Adrenal gland (tissue), 12 donors: ENCODE results near the gene CENPM. TPM values are rescaled to one million over a fixed set of nuclear protein-coding genes. Genes with fewer than 3 reads are reported as not detected.
A peak's percentile ranks its signal among the peaks of the same experiment; 100 is the strongest.

Experiments used
- DNase-seq, 7 donors: peaks; one replicate each; pipeline ENCODE4 v3.0.0-alpha.2; 2019 to 2020
- H3K27ac ChIP-seq, 5 donors: fragments of 200-600 bp; sonication (generic) in 4 of 5; 1 replicate in 3 of 5; 2 replicates in 2 of 5; pipeline versions ENCODE4 v1.5.1 to v1.8.0; 2016 to 2020; ENCODE audit warnings: mild to moderate bottlenecking in 1 of 5
- H3K27me3 ChIP-seq: fragments of 200-600 bp; 2 replicates; pipeline ENCODE4 v1.8.0; 2021
- H3K36me3 ChIP-seq, 2 donors: fragments of 200-600 bp; replicated peaks in 1 of 2; 1 replicate in 1 of 2; 2 replicates in 1 of 2; pipeline versions ENCODE4 v1.5.1 to v1.8.0; 2018 to 2022
- H3K4me1 ChIP-seq, 2 donors: fragments of 200-600 bp; replicated peaks in 1 of 2; 1 replicate in 1 of 2; 2 replicates in 1 of 2; pipeline versions ENCODE4 v1.5.1 to v1.8.0; 2018 to 2021
- H3K4me3 ChIP-seq, 4 donors: fragments of 200-600 bp; sonication (generic) in 3 of 4; one replicate each; pipeline ENCODE4 v1.5.1; 2016 to 2018
- H3K9me3 ChIP-seq, 3 donors: fragments of 200-600 bp; sonication (generic) in 1 of 3; replicated peaks in 1 of 3; 1 replicate in 2 of 3; 2 replicates in 1 of 3; pipeline versions ENCODE4 v1.5.1 to v1.8.0; 2016 to 2021
- CTCF ChIP-seq, 6 experiments: fragments of 450-650 bp in 4 of 6; fragments of 200-600 bp in 2 of 6; sonication (generic) in 1 of 6; IDR thresholded peaks; 1 replicate in 5 of 6; 2 replicates in 1 of 6; pipeline versions ENCODE4 v1.5.1 to v1.8.0; 2016 to 2021; ENCODE audit warnings: antibody characterized with exemption in 6 of 6, mild to moderate bottlenecking in 2 of 6, moderate library complexity in 1 of 6
- POLR2A ChIP-seq, 2 donors: fragments of 450-650 bp; IDR thresholded peaks; one replicate each; pipeline ENCODE4 v1.6.1; 2017; ENCODE audit warnings: antibody characterized with exemption in 2 of 2, mild to moderate bottlenecking in 2 of 2, moderate library complexity in 1 of 2
- WGBS, 4 donors: extraction: QIAGEN DNeasy Blood & Tissue Kit in 2 of 4; methylation state at CpG; one replicate each; pipeline versions ENCODE4 v1.1.5 to v1.1.7; 2013 to 2017; 5-methylcytosine and 5-hydroxymethylcytosine counted together
- intact Hi-C, 2 donors: fragments of 100-400 bp; cut with DNase I; formaldehyde crosslinking; loops; one replicate each; pipeline versions ENCODE4 v1.14.1 to v1.15.0; 2022 to 2023
- polyA plus RNA-seq, 3 donors: library from polyadenylated mRNA; stranded (reverse); fragments of 200-250 nt in 2 of 3; fragments of 350-450 nt in 1 of 3; fragmentation: Illumina TruSeq in 1 of 3; extraction: RNeasy Lipid Tissue Mini Kit (QIAGEN cat#74804) in 1 of 3; gene quantifications; one replicate each; pipeline ENCODE4 v1.2.3, GENCODE V29; 2013 to 2014
- total RNA-seq, 9 donors: library from RNA; depleted of rRNA in 4 of 9; stranded (reverse); fragments of >200 nt in 4 of 9; fragments of 120-200 nt in 1 of 9; fragmentation: NEBNext Ultra II Directional in 1 of 9; extraction: Animal tissue kit (Norgen Biotek cat#: 25700) in 1 of 9; gene quantifications; one replicate each; pipeline versions ENCODE4 v1.1.0 to v1.2.4, GENCODE V29; 2013 to 2023
- donor health status: healthy with polysubstance abuse.
- donor health status: Bipolar disorder and iron deficiency.
- donor health status: DM: yes; HTN: yes; CAD: no.
- donor health status: DM: no; HTN: no; CAD: no.
- donor health status: DM: no; HTN: no; CAD: no.
- donor health status: DM: yes; HTN: yes; CAD: no.

CENPM gene
- total and polyA plus RNA-seq, 12 donors = 0.88 to 9.2 (median 1.7) TPM; not detected in 1

- Histone ChIP-seq H3K4me3 (no peak overlapping the region), H3K36me3 (no peaks in the 10 kb centered on the region), H3K27ac (no peak overlapping the region), H3K4me1 (no peaks in the 10 kb centered on the region), H3K9me3 (no peaks in the 10 kb centered on the region), H3K27me3 (peaks cover 10% of the 10 kb centered on the region)
- intact Hi-C loops = loop anchor here in 1 of 2 donors (10.0 kb wide), 1 partner anchor 464 kb away; the partner anchor contains the start of gene NFAM1
- TF ChIP-seq POLR2A (IDR thresholded peaks at IDR 0.05) (no peak), CTCF (IDR thresholded peaks at IDR 0.05) (no peak)
- DNase-seq = no peak
- 82 to 93% (median 90%) methylated on average over 2 of the region's 2 CpGs for WGBS, 4 donors
Measured at GRCh38 chr22:41970601-41971000, 23.6 kb upstream of the CENPM start.

DNA sequence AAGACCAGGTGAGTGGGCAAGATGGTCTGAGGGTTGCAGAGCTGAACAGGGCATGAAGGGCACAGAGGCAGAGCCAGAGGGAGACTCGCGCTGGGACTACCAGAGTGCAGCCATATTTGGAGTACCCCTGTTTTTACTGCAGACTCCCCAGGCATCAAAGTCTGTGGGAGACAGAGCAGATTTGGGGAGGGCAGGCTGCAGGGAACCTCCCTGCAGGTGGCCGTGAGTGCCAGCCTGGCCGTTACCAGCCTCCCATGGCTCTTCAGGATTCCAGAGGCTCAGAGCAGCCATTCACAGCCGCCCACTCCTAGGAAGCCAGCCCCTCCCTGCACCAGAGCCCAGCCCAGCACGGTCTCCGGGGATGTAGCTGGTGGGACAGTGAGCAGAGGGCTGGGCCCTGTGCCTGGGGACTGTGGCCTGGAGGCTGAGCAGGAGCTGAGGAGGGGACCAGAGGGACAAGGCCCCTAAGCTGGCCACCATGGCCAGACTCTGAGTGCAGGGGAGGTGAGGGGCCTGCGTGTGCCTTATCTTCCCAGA lies 22.2 kb upstream of the CENPM start, which contains the start of gene SEPTIN3:
TSS of gene SEPTIN3 (plus strand) at position 334 of the 537 bp plus-strand sequence. CDS start 2,050 bp downstream, outside the sequence.
- Histone ChIP-seq H3K27ac (no peak within 1 kb of the TSS), H3K9me3 (no peaks in the 10 kb centered on the region), H3K4me1 (no peaks in the 10 kb centered on the region), H3K36me3 (no peaks in the 10 kb centered on the region), H3K27me3 (peaks cover 8% of the 10 kb centered on the region), H3K4me3 (no peak within 1 kb of the TSS)
- intact Hi-C loops = loop anchor here in 1 of 2 donors (5.0 to 10.0 kb wide), 2 partner anchors 146 to 468 kb away; no protein-coding TSS in a partner anchor
- TF ChIP-seq CTCF (IDR thresholded peaks at IDR 0.05) (no peak), POLR2A (IDR thresholded peaks at IDR 0.05) (no peak)
- DNase-seq = no peak
- WGBS, 4 donors = 77 to 85% (median 81%) methylated on average over 2 to 8 of the region's 8 CpGs

- Histone ChIP-seq H3K27me3 (peaks cover 6% of the 10 kb centered on the region), H3K4me3 (no peak overlapping the region), H3K9me3 (no peaks in the 10 kb centered on the region), H3K4me1 (no peaks in the 10 kb centered on the region), H3K27ac (no peak overlapping the region), H3K36me3 (no peaks in the 10 kb centered on the region)
- no peak for TF ChIP-seq CTCF (IDR thresholded peaks at IDR 0.05)
- TF ChIP-seq POLR2A (IDR thresholded peaks at IDR 0.05) = no peak
- peak in 1 of 7 donors; percentile 53 for DNase-seq
- intact Hi-C loops = loop anchor here in 1 of 2 donors (5.0 to 10.0 kb wide), 2 partner anchors 146 to 469 kb away; no protein-coding TSS in a partner anchor
- WGBS, 4 donors = 60 to 67% (median 66%) methylated on average over 8 to 9 of the region's 9 CpGs
Measured at GRCh38 chr22:41968601-41969000, 21.6 kb upstream of the CENPM start.

- H3K27me3 ChIP-seq = no peaks in the 10 kb centered on the region
- H3K4me1 ChIP-seq = no peaks in the 10 kb centered on the region
- intact Hi-C loops = loop anchor here in 1 of 2 donors (5.0 to 10.0 kb wide), 2 partner anchors 148 to 471 kb away; no protein-coding TSS in a partner anchor
- no peaks in the 10 kb centered on the region for H3K36me3 ChIP-seq
- peak overlapping the region in 2 of 5 donors; percentile 64 to 74 for H3K27ac ChIP-seq
- peak; percentile 75 to 93 (median 89) for DNase-seq
- H3K4me3 ChIP-seq = no peak overlapping the region
- 20 to 35% (median 24%) methylated on average over 5 to 8 of the region's 8 CpGs for WGBS, 4 donors
- TF ChIP-seq CTCF (IDR thresholded peaks at IDR 0.05) (peak; percentile 34 to 72 (median 58)), POLR2A (IDR thresholded peaks at IDR 0.05) (no peak)
- no peaks in the 10 kb centered on the region for H3K9me3 ChIP-seq
Measured at GRCh38 chr22:41966607-41967240, 19.8 kb upstream of the CENPM start.
